Smooth muscle cell (in vitro differentiated cells): Measurements from ENCODE around the gene FSTL1. TPM values are rescaled to one million over a fixed set of nuclear protein-coding genes. Genes with fewer than 3 reads are reported as not detected.

Source experiments
- DNase-seq: peaks from one replicate; lab custom pipeline; 2025; ENCODE audit not compliant: unreplicated experiment; lab: John Stamatoyannopoulos, UW
- H2AFZ ChIP-seq: fragments of 200-600 bp; sonication (generic); 2 replicates; pipeline ENCODE4 v1.6.0; 2016; ENCODE audit warnings: antibody characterized with exemption, low read depth, mild to moderate bottlenecking
- H3F3A ChIP-seq: fragments of 200-600 bp; sonication (generic); 2 replicates; pipeline ENCODE4 v1.6.0; 2017; ENCODE audit warnings: antibody characterized with exemption, low read depth
- H3K27ac ChIP-seq: fragments of 200-600 bp; sonication (generic); 2 replicates; pipeline ENCODE4 v1.5.1; 2016; ENCODE audit warnings: low read depth, mild to moderate bottlenecking
- H3K27me3 ChIP-seq: fragments of 200-600 bp; sonication (generic); 2 replicates; pipeline ENCODE4 v1.6.1; 2016; ENCODE audit warnings: low read depth, mild to moderate bottlenecking
- H3K36me3 ChIP-seq: fragments of 200-600 bp; sonication (generic); 2 replicates; pipeline ENCODE4 v1.5.1; 2016; ENCODE audit warnings: low read depth
- H3K4me1 ChIP-seq: fragments of 200-600 bp; sonication (generic); 2 replicates; pipeline ENCODE4 v1.5.1; 2016; ENCODE audit warnings: low read depth
- H3K4me2 ChIP-seq: fragments of 200-600 bp; sonication (generic); 2 replicates; pipeline ENCODE4 v1.6.0; 2016; ENCODE audit warnings: mild to moderate bottlenecking
- H3K4me3 ChIP-seq: fragments of 200-600 bp; sonication (generic); 2 replicates; pipeline ENCODE4 v1.5.1; 2016; ENCODE audit warnings: mild to moderate bottlenecking
- H3K79me2 ChIP-seq: fragments of 200-600 bp; sonication (generic); 2 replicates; pipeline ENCODE4 v1.6.0; 2016; ENCODE audit warnings: low read depth, mild to moderate bottlenecking
- H3K9ac ChIP-seq: fragments of 200-600 bp; sonication (generic); 2 replicates; pipeline ENCODE4 v1.6.0; 2016; ENCODE audit warnings: low read depth
- H3K9me3 ChIP-seq: fragments of 200-600 bp; sonication (generic); replicated peaks from 2 replicates; pipeline ENCODE4 v1.5.1; 2016; ENCODE audit warnings: low read depth
- H4K20me1 ChIP-seq: fragments of 200-600 bp; sonication (generic); 2 replicates; pipeline ENCODE4 v1.6.0; 2016; ENCODE audit warnings: low read depth
- CTCF ChIP-seq: fragments of 200-600 bp; sonication (generic); IDR thresholded peaks from 2 replicates; pipeline ENCODE4 v1.5.1; 2017; ENCODE audit warnings: borderline replicate concordance, mild to moderate bottlenecking, antibody characterized with exemption; ENCODE audit not compliant: insufficient read depth, poor library complexity, severe bottlenecking
- WGBS: methylation state at CpG from one replicate; pipeline ENCODE4 v1.1.7; 2016; ENCODE audit warnings: low lambda C conversion rate; 5-methylcytosine and 5-hydroxymethylcytosine counted together
- polyA plus RNA-seq: library from polyadenylated mRNA; unstranded; fragments of >200 nt; fragmentation: Nextera tagmentation; extraction: Ambion mirVana; gene quantifications from 2 replicates; pipeline ENCODE4 v1.2.1, GENCODE V29; 2016
- total RNA-seq: library from RNA; depleted of rRNA; stranded (reverse); fragments of >200 nt; gene quantifications from 2 replicates; pipeline ENCODE4 v1.2.3, GENCODE V29; 2014

FSTL1 gene
- total and polyA plus RNA-seq, 2 experiments from 2014 or later = 562 to 630 TPM

GRCh38 chr3:120449251-120449650 lies 1.5 kb downstream of the FSTL1 start:
- Histone ChIP-seq H4K20me1 (peaks cover 51% of the 10 kb centered on the region), H3K79me2 (peaks cover 54% of the 10 kb centered on the region), H3K27me3 (no peaks in the 10 kb centered on the region), H3K9me3 (no peaks in the 10 kb centered on the region), H3K36me3 (no peaks in the 10 kb centered on the region), H3K4me1 (peaks cover 23% of the 10 kb centered on the region), H3F3A (peaks cover 4% of the 10 kb centered on the region), H3K4me2 (peak overlapping the region; percentile 89), H3K9ac (peak overlapping the region; percentile 76), H3K27ac (peak overlapping the region; percentile 79), H3K4me3 (peak overlapping the region; percentile 82), H2AFZ (no peak overlapping the region)
- DNase-seq = no peak
- no peak for TF ChIP-seq CTCF
- 46% methylated on average over 6 of the region's 6 CpGs for WGBS

GRCh38 chr3:120448756-120449155 lies 2.0 kb downstream of the FSTL1 start:
- Histone ChIP-seq H3K9ac (peak overlapping the region; percentile 76), H3K4me1 (peaks cover 23% of the 10 kb centered on the region), H4K20me1 (peaks cover 56% of the 10 kb centered on the region)

GRCh38 chr3:120446891-120447668 lies 3.7 kb downstream of the FSTL1 start:
- Histone ChIP-seq H3K4me2 (peak overlapping the region; percentile 89), H3F3A (peaks cover 15% of the 10 kb centered on the region), H4K20me1 (peaks cover 71% of the 10 kb centered on the region), H3K4me3 (no peak overlapping the region), H2AFZ (no peak overlapping the region), H3K27me3 (no peaks in the 10 kb centered on the region), H3K9me3 (no peaks in the 10 kb centered on the region), H3K27ac (no peak overlapping the region), H3K4me1 (peaks cover 23% of the 10 kb centered on the region), H3K36me3 (no peaks in the 10 kb centered on the region), H3K79me2 (peaks cover 72% of the 10 kb centered on the region), H3K9ac (no peak overlapping the region)
- no peak for TF ChIP-seq CTCF
- 95% methylated on average over 1 of the region's 1 CpG for WGBS
- no peak for DNase-seq

More at GRCh38 chr3:120448756-120449155, 2.0 kb downstream of the FSTL1 start:
- DNase-seq = no peak
- peaks cover 58% of the 10 kb centered on the region for H3K79me2 ChIP-seq
- peak overlapping the region; percentile 82 for H3K4me3 ChIP-seq
- H2AFZ ChIP-seq = no peak overlapping the region
- WGBS = 27% methylated on average over 2 of the region's 2 CpGs
- H3F3A ChIP-seq = peaks cover 4% of the 10 kb centered on the region
- H3K27me3 ChIP-seq = no peaks in the 10 kb centered on the region
- no peaks in the 10 kb centered on the region for H3K9me3 ChIP-seq
- H3K27ac ChIP-seq = peak overlapping the region; percentile 79
- H3K4me2 ChIP-seq = peak overlapping the region; percentile 89
- no peak for TF ChIP-seq CTCF
- no peaks in the 10 kb centered on the region for H3K36me3 ChIP-seq
